Measurements from ENCODE around the gene CLEC9A. TPM values are rescaled to one million over a fixed set of nuclear protein-coding genes. Genes with fewer than 3 reads are reported as not detected.

The CLEC9A gene
- total RNA-seq, 1 experiment from 2014 or later = not detected

DNA sequence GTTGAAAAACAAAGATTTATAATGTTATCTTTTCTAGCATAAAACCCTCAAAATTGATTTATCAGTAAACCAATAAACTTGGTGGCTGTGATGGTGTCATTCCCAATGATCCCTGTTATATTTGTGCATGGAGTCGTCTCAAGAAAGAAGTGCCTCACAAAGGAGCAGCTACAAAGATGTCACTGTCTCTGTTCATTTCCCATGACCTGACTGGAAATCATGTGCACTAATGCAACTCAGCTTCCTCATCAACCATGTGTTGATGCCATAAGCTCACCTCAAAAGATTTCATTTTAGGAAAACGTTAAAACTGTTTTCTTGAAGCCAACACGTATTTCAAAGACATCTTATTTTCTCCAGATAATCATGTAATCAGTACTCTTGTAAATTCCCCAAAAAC lies 39.5 kb downstream of the CLEC9A start:
- ChIA-PET RAD21 (ENCODE audit: low non-redundant PET in 1 of 2, low total read pairs in 2 of 2, uncharacterized antibody in 2 of 2, unreplicated experiment in 2 of 2) (no interaction called here), POLR2A (no interaction called here), CTCF (no interaction called here)
- TF ChIP-seq SRF (IDR thresholded peaks at IDR 0.05; ENCODE audit: low read depth) (no peak), RAD21 (IDR thresholded peaks at IDR 0.05; ENCODE audit: low read depth) (no peak), POLR2AphosphoS5 (IDR thresholded peaks at IDR 0.05; ENCODE audit: low read depth, low read length) (no peak), REST (IDR thresholded peaks at IDR 0.05; ENCODE audit: low read depth) (no peak), CBX3 (IDR thresholded peaks at IDR 0.05; ENCODE audit: low read depth) (no peak), SIN3A (IDR thresholded peaks at IDR 0.05; ENCODE audit: low read depth) (no peak), ZFX (IDR thresholded peaks at IDR 0.05) (no peak), EZH2phosphoT487 (IDR thresholded peaks at IDR 0.05; ENCODE audit: borderline replicate concordance) (no peak), CTCF (IDR thresholded peaks at IDR 0.05 in 2 of 3, conservative IDR thresholded peaks at IDR 0.05 in 1 of 3; ENCODE audit: borderline replicate concordance in 1 of 3, insufficient read depth in 1 of 3, low read depth in 2 of 3, low read length in 2 of 3) (no peak), TCF7L2 (IDR thresholded peaks at IDR 0.05; ENCODE audit: borderline replicate concordance, extremely low read depth, insufficient read depth, insufficient read length) (no peak), FOSL1 (IDR thresholded peaks at IDR 0.05; ENCODE audit: low read depth) (no peak), EZH2 (IDR thresholded peaks at IDR 0.05) (no peak), EGR1 (IDR thresholded peaks at IDR 0.05; ENCODE audit: low read depth) (no peak), ELF1 (IDR thresholded peaks at IDR 0.05; ENCODE audit: borderline replicate concordance, low read depth) (no peak), ZNF274 (IDR thresholded peaks at IDR 0.05; ENCODE audit: low read depth, low read length) (no peak), SP1 (IDR thresholded peaks at IDR 0.05; ENCODE audit: low read depth) (no peak)
- TF ChIP-seq, protein P1, sequence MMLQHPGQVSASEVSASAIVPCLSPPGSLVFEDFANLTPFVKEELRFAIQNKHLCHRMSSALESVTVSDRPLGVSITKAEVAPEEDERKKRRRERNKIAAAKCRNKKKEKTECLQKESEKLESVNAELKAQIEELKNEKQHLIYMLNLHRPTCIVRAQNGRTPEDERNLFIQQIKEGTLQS (IDR thresholded peaks at IDR 0.05) = no peak
- Histone ChIP-seq H3K36me3 (ENCODE audit: control insufficient read depth in 1 of 2, insufficient read depth in 2 of 2, low read length in 2 of 2) (no peaks in the 10 kb centered on the region), H3K27ac (ENCODE audit: low read depth, low read length) (no peak overlapping the region), H3K9me2 (ENCODE audit: insufficient read depth) (no peaks in the 10 kb centered on the region), H3K27me3 (ENCODE audit: insufficient read depth, low read length) (peaks cover 85% of the 10 kb centered on the region), H4K20me1 (ENCODE audit: insufficient read depth) (no peaks in the 10 kb centered on the region), H3K4me2 (ENCODE audit: low read length) (no peak overlapping the region), H3K79me2 (ENCODE audit: insufficient read depth, low read length) (no peaks in the 10 kb centered on the region), H3K9me3 (ENCODE audit: control insufficient read depth in 1 of 2, insufficient read depth in 1 of 2, low read depth in 1 of 2, low read length in 2 of 2) (no peaks in the 10 kb centered on the region), H3K4me1 (ENCODE audit: control insufficient read depth in 1 of 2, insufficient read depth in 2 of 2, low read length in 2 of 2) (no peaks in the 10 kb centered on the region), H2AFZ (ENCODE audit: low read depth, low read length, poor library complexity, severe bottlenecking) (no peak overlapping the region), H3K9ac (ENCODE audit: low read length) (no peak overlapping the region), H3K4me3 (replicated peaks in 1 of 2; ENCODE audit: low read depth in 1 of 2, low read length in 2 of 2) (no peak overlapping the region)
- DNase-seq (ENCODE audit: low read depth, low spot score) (no peak), ATAC-seq (no peak)
- no TSS peak for BruUV-seq (replicated peaks)
- intact Hi-C loops (cut with micrococcal nuclease) = no loop called here
